Measurements from ENCODE around the gene NRSN2.
"Not testable (repeated sequence)": the region's sequence is repeated elsewhere in the genome, so short reads cannot be mapped to it uniquely, and the experiment has no call there.

NRSN2 gene

GRCh38 chr20:375265-375889 is 28.5 kb downstream of the NRSN2 start:
- TF ChIP-seq CTCF (IDR thresholded peaks at IDR 0.05; ENCODE audit: insufficient read depth, low read length, poor library complexity, severe bottlenecking): no peak
- no peak for DNase-seq (ENCODE audit: extremely low read depth, insufficient read length)
- no peak overlapping the region for H3K4me3 ChIP-seq (replicated peaks; ENCODE audit: low read depth, low read length)
- no peaks in the 10 kb centered on the region for H3K27me3 ChIP-seq (replicated peaks; ENCODE audit: control insufficient read depth, insufficient read depth, low read length)
- H3K36me3 ChIP-seq (ENCODE audit: control insufficient read depth, insufficient read depth, low read length): no peaks in the 10 kb centered on the region

GRCh38 chr20:376089-376488 is 29.2 kb downstream of the NRSN2 start:
- no peak for TF ChIP-seq CTCF (IDR thresholded peaks at IDR 0.05; ENCODE audit: insufficient read depth, low read length, poor library complexity, severe bottlenecking)
- Histone ChIP-seq H3K4me3 (replicated peaks; ENCODE audit: low read depth, low read length) (no peak overlapping the region), H3K36me3 (ENCODE audit: control insufficient read depth, insufficient read depth, low read length) (no peaks in the 10 kb centered on the region), H3K27me3 (replicated peaks; ENCODE audit: control insufficient read depth, insufficient read depth, low read length) (no peaks in the 10 kb centered on the region)
- no peak for DNase-seq (ENCODE audit: extremely low read depth, insufficient read length)

GRCh38 chr20:376750-377149 is 29.8 kb downstream of the NRSN2 start:
- no peaks in the 10 kb centered on the region for H3K36me3 ChIP-seq (ENCODE audit: control insufficient read depth, insufficient read depth, low read length)
- no peak overlapping the region for H3K4me3 ChIP-seq (replicated peaks; ENCODE audit: low read depth, low read length)
- no peak for DNase-seq (ENCODE audit: extremely low read depth, insufficient read length)
- TF ChIP-seq CTCF (IDR thresholded peaks at IDR 0.05; ENCODE audit: insufficient read depth, low read length, poor library complexity, severe bottlenecking): no peak
- H3K27me3 ChIP-seq (replicated peaks; ENCODE audit: control insufficient read depth, insufficient read depth, low read length): no peaks in the 10 kb centered on the region

GRCh38 chr20:377578-377977 is 30.7 kb downstream of the NRSN2 start:
- H3K36me3 ChIP-seq (ENCODE audit: control insufficient read depth, insufficient read depth, low read length); H3K4me3 ChIP-seq (replicated peaks; ENCODE audit: low read depth, low read length); DNase-seq (ENCODE audit: extremely low read depth, insufficient read length); H3K27me3 ChIP-seq (replicated peaks; ENCODE audit: control insufficient read depth, insufficient read depth, low read length): not testable (repeated sequence)

- Histone ChIP-seq H3K27me3 (replicated peaks; ENCODE audit: control insufficient read depth, insufficient read depth, low read length) (no peaks in the 10 kb centered on the region), H3K4me3 (replicated peaks; ENCODE audit: low read depth, low read length) (no peak overlapping the region), H3K36me3 (ENCODE audit: control insufficient read depth, insufficient read depth, low read length) (no peaks in the 10 kb centered on the region; the same call in 1 of the 2 replicates)
- no peak for TF ChIP-seq CTCF (IDR thresholded peaks at IDR 0.05; ENCODE audit: insufficient read depth, low read length, poor library complexity, severe bottlenecking)
- no peak for DNase-seq (ENCODE audit: extremely low read depth, insufficient read length)
Observed at GRCh38 chr20:378961-379336, 32.0 kb downstream of the NRSN2 start.

GRCh38 chr20:380763-381580 is 34.1 kb downstream of the NRSN2 start:
- H3K36me3 ChIP-seq (ENCODE audit: control insufficient read depth, insufficient read depth, low read length): peaks cover 2% of the 10 kb centered on the region; the same call in 1 of the 2 replicates
- no peak for TF ChIP-seq CTCF (IDR thresholded peaks at IDR 0.05; ENCODE audit: insufficient read depth, low read length, poor library complexity, severe bottlenecking)
- H3K27me3 ChIP-seq (replicated peaks; ENCODE audit: control insufficient read depth, insufficient read depth, low read length): no peaks in the 10 kb centered on the region
- peak overlapping the region; percentile 92 for H3K4me3 ChIP-seq (replicated peaks; ENCODE audit: low read depth, low read length)
- DNase-seq (ENCODE audit: extremely low read depth, insufficient read length): peak; percentile 85

Data from GM06990 (cell line).